ENCODE measurements around the gene BSX. TPM values are rescaled to one million over a fixed set of nuclear protein-coding genes. Genes with fewer than 3 reads are reported as not detected.

BSX gene
- total RNA-seq, 3 donors from 2014 or later (not counting 1 experiment from before 2014, with no cell fraction given) = not detected

GRCh38 chr11:122983438-122984185, 2.0 kb upstream of the BSX start:
- Mint-ChIP-seq H3K27ac (no peak overlapping the region), H3K27me3 (ENCODE audit: low read depth in 2 of 2) (peaks cover 70 to 80% of the 10 kb centered on the region in 2 donors), H3K36me3 (peaks cover 12% of the 10 kb centered on the region), H3K4me1 (peaks cover 8 to 17% of the 10 kb centered on the region in 2 donors), H3K9me3 (peaks cover 0 to 2% of the 10 kb centered on the region in 2 donors), H3K4me3 (peak overlapping the region; percentile 84)
- DNase-seq = peak in 1 of 2 donors; percentile 4
- Histone ChIP-seq H3K4me1 (ENCODE audit: control insufficient read depth, insufficient read depth, low read length) (peaks cover 20% of the 10 kb centered on the region), H3K27ac (ENCODE audit: low read length) (no peak overlapping the region), H3K4me3 (ENCODE audit: low read length) (peak overlapping the region; percentile 41), H3K36me3 (ENCODE audit: control insufficient read depth, insufficient read depth, low read length) (no peaks in the 10 kb centered on the region), H3K9me3 (ENCODE audit: control insufficient read depth, insufficient read depth, low read length) (peaks cover 2% of the 10 kb centered on the region), H3K27me3 (ENCODE audit: control insufficient read depth, insufficient read depth, low read length) (peaks cover 80% of the 10 kb centered on the region)
- intact Hi-C loops (cut with micrococcal nuclease) = no loop called here
- ATAC-seq = peak in 1 of 3 donors; percentile 23
- 8% methylated on average over 26 of the region's 26 CpGs for WGBS (ENCODE audit: insufficient coverage)
- TF ChIP-seq, protein P1, sequence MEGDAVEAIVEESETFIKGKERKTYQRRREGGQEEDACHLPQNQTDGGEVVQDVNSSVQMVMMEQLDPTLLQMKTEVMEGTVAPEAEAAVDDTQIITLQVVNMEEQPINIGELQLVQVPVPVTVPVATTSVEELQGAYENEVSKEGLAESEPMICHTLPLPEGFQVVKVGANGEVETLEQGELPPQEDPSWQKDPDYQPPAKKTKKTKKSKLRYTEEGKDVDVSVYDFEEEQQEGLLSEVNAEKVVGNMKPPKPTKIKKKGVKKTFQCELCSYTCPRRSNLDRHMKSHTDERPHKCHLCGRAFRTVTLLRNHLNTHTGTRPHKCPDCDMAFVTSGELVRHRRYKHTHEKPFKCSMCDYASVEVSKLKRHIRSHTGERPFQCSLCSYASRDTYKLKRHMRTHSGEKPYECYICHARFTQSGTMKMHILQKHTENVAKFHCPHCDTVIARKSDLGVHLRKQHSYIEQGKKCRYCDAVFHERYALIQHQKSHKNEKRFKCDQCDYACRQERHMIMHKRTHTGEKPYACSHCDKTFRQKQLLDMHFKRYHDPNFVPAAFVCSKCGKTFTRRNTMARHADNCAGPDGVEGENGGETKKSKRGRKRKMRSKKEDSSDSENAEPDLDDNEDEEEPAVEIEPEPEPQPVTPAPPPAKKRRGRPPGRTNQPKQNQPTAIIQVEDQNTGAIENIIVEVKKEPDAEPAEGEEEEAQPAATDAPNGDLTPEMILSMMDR (IDR thresholded peaks at IDR 0.05) = no peak

DNA sequence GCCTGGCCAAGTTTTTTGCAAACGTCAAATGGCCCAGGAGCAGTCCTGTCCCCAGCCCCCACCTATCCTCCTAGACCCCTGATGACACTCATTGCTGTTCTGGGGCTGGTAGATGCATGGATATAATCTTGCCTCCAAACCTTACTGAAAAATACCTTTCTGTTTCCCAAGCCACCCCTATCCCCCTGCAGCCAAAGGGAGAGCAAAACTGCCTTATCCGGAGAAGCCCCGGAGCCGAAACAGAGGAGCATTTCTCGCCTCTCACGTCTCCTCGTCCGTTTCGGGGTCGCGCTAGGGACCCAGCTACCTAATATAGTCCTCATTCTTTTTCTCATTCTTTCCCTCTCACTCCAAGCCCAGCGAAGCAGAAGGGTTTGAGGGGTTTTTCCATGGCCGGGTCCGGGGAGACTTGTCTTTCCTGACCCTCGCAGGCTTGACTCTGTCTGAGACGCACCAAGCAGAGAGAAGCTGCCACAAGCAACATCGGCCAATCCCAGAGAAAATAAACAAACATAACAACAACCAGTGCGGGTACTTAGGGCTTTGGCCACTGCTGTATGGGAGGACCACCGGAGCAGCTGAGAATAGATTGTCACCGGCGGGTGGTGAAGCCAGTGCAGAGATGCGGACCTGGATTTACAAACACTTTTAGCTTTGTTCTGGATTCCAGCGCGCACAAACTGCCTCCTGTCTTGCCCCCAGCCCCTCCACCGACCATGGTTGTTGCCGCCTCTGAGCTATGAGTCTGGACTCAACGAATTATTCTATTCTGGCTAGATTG, 1.6 kb downstream of the BSX start:
- TF ChIP-seq, protein P1 (IDR thresholded peaks at IDR 0.05) = no peak
- ATAC-seq (no peak), DNase-seq (peak in 1 of 2 donors; percentile 5)
- Mint-ChIP-seq H3K9me3 (peaks cover 0 to 2% of the 10 kb centered on the region in 2 donors), H3K27me3 (ENCODE audit: low read depth in 2 of 2) (peaks cover 78 to 86% of the 10 kb centered on the region in 2 donors), H3K4me3 (no peak overlapping the region), H3K36me3 (peaks cover 12% of the 10 kb centered on the region), H3K4me1 (peaks cover 16 to 27% of the 10 kb centered on the region in 2 donors), H3K27ac (no peak overlapping the region)
- Histone ChIP-seq H3K27me3 (ENCODE audit: control insufficient read depth, insufficient read depth, low read length) (peaks cover 84% of the 10 kb centered on the region), H3K27ac (ENCODE audit: low read length) (no peak overlapping the region), H3K36me3 (ENCODE audit: control insufficient read depth, insufficient read depth, low read length) (no peaks in the 10 kb centered on the region), H3K9me3 (ENCODE audit: control insufficient read depth, insufficient read depth, low read length) (peaks cover 2% of the 10 kb centered on the region), H3K4me3 (ENCODE audit: low read length) (no peak overlapping the region), H3K4me1 (ENCODE audit: control insufficient read depth, insufficient read depth, low read length) (peaks cover 26% of the 10 kb centered on the region)
- WGBS (ENCODE audit: insufficient coverage) = 7% methylated on average over 27 of the region's 27 CpGs
- intact Hi-C loops (cut with micrococcal nuclease) = no loop called here

GRCh38 chr11:122979103-122979814, 2.4 kb downstream of the BSX start:
- Histone ChIP-seq H3K27me3 (ENCODE audit: control insufficient read depth, insufficient read depth, low read length) (peaks cover 82% of the 10 kb centered on the region), H3K4me3 (ENCODE audit: low read length) (no peak overlapping the region), H3K36me3 (ENCODE audit: control insufficient read depth, insufficient read depth, low read length) (no peaks in the 10 kb centered on the region), H3K9me3 (ENCODE audit: control insufficient read depth, insufficient read depth, low read length) (peaks cover 2% of the 10 kb centered on the region), H3K27ac (ENCODE audit: low read length) (no peak overlapping the region), H3K4me1 (ENCODE audit: control insufficient read depth, insufficient read depth, low read length) (peaks cover 19% of the 10 kb centered on the region)
- TF ChIP-seq, protein P1 (IDR thresholded peaks at IDR 0.05) = no peak
- H3K4me1 Mint-ChIP-seq = peaks cover 16 to 26% of the 10 kb centered on the region in 2 donors
- no peak overlapping the region for H3K4me3 Mint-ChIP-seq
- DNase-seq (peak in 1 of 2 donors; percentile 3), ATAC-seq (no peak)
- H3K27me3 Mint-ChIP-seq (ENCODE audit: low read depth in 2 of 2) = peaks cover 81 to 89% of the 10 kb centered on the region in 2 donors
- peaks cover 12% of the 10 kb centered on the region for H3K36me3 Mint-ChIP-seq
- peaks cover 0 to 2% of the 10 kb centered on the region in 2 donors for H3K9me3 Mint-ChIP-seq
- H3K27ac Mint-ChIP-seq = no peak overlapping the region
- intact Hi-C loops (cut with micrococcal nuclease) = no loop called here
- 14% methylated on average over 42 of the region's 44 CpGs for WGBS (ENCODE audit: insufficient coverage)

All from natural killer cell (primary cell).